Measurements from ENCODE around the gene MUC13. TPM values are rescaled to one million over a fixed set of nuclear protein-coding genes. Genes with fewer than 3 reads are reported as not detected.

Gene MUC13
- total RNA-seq, 1 experiment from 2014 or later, result 0.20 TPM

- peak; percentile 99 for DNase-seq (ENCODE audit: low read depth)
Observed at GRCh38 chr3:124878561-124879336, 55.8 kb downstream of the MUC13 start.

GRCh38 chr3:124877674-124878073, 56.9 kb downstream of the MUC13 start:
- DNase-seq (ENCODE audit: low read depth), result no peak

GRCh38 chr3:124876401-124876878, 58.1 kb downstream of the MUC13 start:
- no peak for DNase-seq (ENCODE audit: low read depth)

GRCh38 chr3:124873226-124873625, 61.3 kb downstream of the MUC13 start:
- peak; percentile 40 for DNase-seq (ENCODE audit: low read depth)

- no peak for DNase-seq (ENCODE audit: low read depth)
Observed at GRCh38 chr3:124867511-124867910, 67.0 kb downstream of the MUC13 start.

GRCh38 chr3:124862006-124862405, 72.5 kb downstream of the MUC13 start:
- DNase-seq (ENCODE audit: low read depth), result no peak

GRCh38 chr3:124861041-124861440, 73.5 kb downstream of the MUC13 start:
- DNase-seq (ENCODE audit: low read depth), result no peak

GRCh38 chr3:124860599-124860998, 74.0 kb downstream of the MUC13 start:
- DNase-seq (ENCODE audit: low read depth), result peak; percentile 100

- DNase-seq (ENCODE audit: low read depth), result peak; percentile 95
Observed at GRCh38 chr3:124859025-124859424, 75.5 kb downstream of the MUC13 start.

- DNase-seq (ENCODE audit: low read depth), result peak; percentile 81
Observed at GRCh38 chr3:124858275-124858674, 76.3 kb downstream of the MUC13 start.

- no peak for DNase-seq (ENCODE audit: low read depth)
Observed at GRCh38 chr3:124856677-124857076, 77.9 kb downstream of the MUC13 start.

Other genes starting within 250 kb of the MUC13 start
- gene UMPS, start 204.3 kb downstream of the MUC13 start, total RNA-seq (2014; rRNA removed; shearing (Covaris generic)), result 36.9 and 43.9 TPM in 2 replicates
- gene ITGB5, start 47.4 kb downstream of the MUC13 start, total RNA-seq (2014; rRNA removed; shearing (Covaris generic)), result 182 and 224 TPM in 2 replicates
- gene HEG1, start 121.2 kb upstream of the MUC13 start, total RNA-seq (2014; rRNA removed; shearing (Covaris generic)), result 59.7 and 139 TPM in 2 replicates

Data from M059J (cell line).